ENCODE data around the gene SCIMP.

DNA sequence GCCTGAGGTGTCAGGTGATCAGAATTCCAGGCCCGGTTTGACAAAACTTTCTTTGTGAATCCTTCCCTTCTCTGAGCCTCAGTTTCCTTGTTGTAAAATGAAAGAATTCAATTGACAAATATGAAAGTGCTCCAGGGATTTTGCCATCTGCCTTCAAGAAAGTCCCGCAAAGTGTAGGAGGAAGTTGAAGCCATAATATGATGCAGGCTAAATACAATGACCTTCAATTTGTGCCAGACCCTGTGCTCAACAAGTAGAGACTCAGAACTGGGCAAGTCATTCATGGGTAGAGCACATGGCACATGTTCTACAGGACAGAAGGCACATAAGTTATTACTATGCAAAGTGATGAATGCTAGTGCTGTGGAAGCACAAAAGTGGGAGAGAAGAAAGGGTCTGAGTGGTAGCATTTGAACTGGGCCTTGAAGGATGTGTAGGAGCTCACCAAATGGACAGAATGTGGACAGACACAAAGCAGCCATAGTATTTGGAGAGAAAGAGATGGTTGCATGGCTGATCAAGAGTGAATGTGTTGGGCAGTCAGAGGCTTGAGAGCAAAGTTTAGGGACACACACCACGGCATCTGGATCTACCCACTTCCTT is 2.4 kb upstream of the SCIMP start:
- TF ChIP-seq, protein P1, sequence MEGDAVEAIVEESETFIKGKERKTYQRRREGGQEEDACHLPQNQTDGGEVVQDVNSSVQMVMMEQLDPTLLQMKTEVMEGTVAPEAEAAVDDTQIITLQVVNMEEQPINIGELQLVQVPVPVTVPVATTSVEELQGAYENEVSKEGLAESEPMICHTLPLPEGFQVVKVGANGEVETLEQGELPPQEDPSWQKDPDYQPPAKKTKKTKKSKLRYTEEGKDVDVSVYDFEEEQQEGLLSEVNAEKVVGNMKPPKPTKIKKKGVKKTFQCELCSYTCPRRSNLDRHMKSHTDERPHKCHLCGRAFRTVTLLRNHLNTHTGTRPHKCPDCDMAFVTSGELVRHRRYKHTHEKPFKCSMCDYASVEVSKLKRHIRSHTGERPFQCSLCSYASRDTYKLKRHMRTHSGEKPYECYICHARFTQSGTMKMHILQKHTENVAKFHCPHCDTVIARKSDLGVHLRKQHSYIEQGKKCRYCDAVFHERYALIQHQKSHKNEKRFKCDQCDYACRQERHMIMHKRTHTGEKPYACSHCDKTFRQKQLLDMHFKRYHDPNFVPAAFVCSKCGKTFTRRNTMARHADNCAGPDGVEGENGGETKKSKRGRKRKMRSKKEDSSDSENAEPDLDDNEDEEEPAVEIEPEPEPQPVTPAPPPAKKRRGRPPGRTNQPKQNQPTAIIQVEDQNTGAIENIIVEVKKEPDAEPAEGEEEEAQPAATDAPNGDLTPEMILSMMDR (IDR thresholded peaks at IDR 0.05 in 2 of 3, conservative IDR thresholded peaks at IDR 0.05 in 1 of 3; ENCODE audit: borderline replicate concordance in 1 of 3, insufficient read depth in 1 of 3, low read depth in 2 of 3, low read length in 2 of 3), result no peak
- TF ChIP-seq EZH2phosphoT487 (IDR thresholded peaks at IDR 0.05; ENCODE audit: borderline replicate concordance), result no peak
- TF ChIP-seq, protein P2, sequence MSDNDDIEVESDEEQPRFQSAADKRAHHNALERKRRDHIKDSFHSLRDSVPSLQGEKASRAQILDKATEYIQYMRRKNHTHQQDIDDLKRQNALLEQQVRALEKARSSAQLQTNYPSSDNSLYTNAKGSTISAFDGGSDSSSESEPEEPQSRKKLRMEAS (IDR thresholded peaks at IDR 0.05), result no peak
- no peak for TF ChIP-seq EZH2 (IDR thresholded peaks at IDR 0.05)
- no peak for TF ChIP-seq YY1 (IDR thresholded peaks at IDR 0.05; ENCODE audit: extremely low read depth, insufficient replicate concordance, low read depth, low read length)
- TF ChIP-seq POLR2AphosphoS5 (IDR thresholded peaks at IDR 0.05; ENCODE audit: low read depth, low read length), result no peak
- TF ChIP-seq JUND (IDR thresholded peaks at IDR 0.05), result no peak
- TF ChIP-seq, protein P3, sequence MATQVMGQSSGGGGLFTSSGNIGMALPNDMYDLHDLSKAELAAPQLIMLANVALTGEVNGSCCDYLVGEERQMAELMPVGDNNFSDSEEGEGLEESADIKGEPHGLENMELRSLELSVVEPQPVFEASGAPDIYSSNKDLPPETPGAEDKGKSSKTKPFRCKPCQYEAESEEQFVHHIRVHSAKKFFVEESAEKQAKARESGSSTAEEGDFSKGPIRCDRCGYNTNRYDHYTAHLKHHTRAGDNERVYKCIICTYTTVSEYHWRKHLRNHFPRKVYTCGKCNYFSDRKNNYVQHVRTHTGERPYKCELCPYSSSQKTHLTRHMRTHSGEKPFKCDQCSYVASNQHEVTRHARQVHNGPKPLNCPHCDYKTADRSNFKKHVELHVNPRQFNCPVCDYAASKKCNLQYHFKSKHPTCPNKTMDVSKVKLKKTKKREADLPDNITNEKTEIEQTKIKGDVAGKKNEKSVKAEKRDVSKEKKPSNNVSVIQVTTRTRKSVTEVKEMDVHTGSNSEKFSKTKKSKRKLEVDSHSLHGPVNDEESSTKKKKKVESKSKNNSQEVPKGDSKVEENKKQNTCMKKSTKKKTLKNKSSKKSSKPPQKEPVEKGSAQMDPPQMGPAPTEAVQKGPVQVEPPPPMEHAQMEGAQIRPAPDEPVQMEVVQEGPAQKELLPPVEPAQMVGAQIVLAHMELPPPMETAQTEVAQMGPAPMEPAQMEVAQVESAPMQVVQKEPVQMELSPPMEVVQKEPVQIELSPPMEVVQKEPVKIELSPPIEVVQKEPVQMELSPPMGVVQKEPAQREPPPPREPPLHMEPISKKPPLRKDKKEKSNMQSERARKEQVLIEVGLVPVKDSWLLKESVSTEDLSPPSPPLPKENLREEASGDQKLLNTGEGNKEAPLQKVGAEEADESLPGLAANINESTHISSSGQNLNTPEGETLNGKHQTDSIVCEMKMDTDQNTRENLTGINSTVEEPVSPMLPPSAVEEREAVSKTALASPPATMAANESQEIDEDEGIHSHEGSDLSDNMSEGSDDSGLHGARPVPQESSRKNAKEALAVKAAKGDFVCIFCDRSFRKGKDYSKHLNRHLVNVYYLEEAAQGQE (IDR thresholded peaks at IDR 0.05; ENCODE audit: low read depth), result no peak
- TF ChIP-seq, protein P4, sequence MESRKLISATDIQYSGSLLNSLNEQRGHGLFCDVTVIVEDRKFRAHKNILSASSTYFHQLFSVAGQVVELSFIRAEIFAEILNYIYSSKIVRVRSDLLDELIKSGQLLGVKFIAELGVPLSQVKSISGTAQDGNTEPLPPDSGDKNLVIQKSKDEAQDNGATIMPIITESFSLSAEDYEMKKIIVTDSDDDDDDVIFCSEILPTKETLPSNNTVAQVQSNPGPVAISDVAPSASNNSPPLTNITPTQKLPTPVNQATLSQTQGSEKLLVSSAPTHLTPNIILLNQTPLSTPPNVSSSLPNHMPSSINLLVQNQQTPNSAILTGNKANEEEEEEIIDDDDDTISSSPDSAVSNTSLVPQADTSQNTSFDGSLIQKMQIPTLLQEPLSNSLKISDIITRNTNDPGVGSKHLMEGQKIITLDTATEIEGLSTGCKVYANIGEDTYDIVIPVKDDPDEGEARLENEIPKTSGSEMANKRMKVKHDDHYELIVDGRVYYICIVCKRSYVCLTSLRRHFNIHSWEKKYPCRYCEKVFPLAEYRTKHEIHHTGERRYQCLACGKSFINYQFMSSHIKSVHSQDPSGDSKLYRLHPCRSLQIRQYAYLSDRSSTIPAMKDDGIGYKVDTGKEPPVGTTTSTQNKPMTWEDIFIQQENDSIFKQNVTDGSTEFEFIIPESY (IDR thresholded peaks at IDR 0.05; ENCODE audit: extremely low read depth, insufficient replicate concordance, low read length), result no peak
- TF ChIP-seq, protein P5, sequence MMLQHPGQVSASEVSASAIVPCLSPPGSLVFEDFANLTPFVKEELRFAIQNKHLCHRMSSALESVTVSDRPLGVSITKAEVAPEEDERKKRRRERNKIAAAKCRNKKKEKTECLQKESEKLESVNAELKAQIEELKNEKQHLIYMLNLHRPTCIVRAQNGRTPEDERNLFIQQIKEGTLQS (IDR thresholded peaks at IDR 0.05), result no peak
- TF ChIP-seq POLR2A (IDR thresholded peaks at IDR 0.05; ENCODE audit: borderline replicate concordance, extremely low read depth, insufficient read depth, insufficient read length), result no peak

Data from HCT116 (cell line).